Measurements from ENCODE around the gene P2RX1. TPM values are rescaled to one million over a fixed set of nuclear protein-coding genes. Genes with fewer than 3 reads are reported as not detected.

P2RX1 gene
- total and polyA plus RNA-seq, 2 of the 4 experiments (the other 2 are of a cell fraction), result not detected

DNA sequence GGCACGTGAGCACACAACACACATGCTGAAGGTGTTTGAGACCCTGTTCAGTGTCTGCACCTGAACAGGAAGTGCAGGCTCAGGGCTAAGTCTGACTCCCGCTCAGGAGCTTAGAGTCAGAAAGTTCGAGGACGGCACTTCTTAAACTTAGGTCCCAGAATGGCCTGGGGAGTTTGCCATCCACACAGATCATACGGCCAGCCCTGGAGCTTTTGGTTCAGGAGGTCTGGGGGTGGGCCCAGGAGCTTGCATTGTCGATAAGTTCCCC is 19.4 kb downstream of the P2RX1 start:
- dilution Hi-C loops (cut with HindIII; ENCODE audit: low sequenced_read_pairs, unreplicated experiment), result no loop called here
- CTCF ChIA-PET, result interaction anchor here (0.6 to 1.6 kb wide), 2 partner anchors 17 to 111 kb away, joined by 3 to 4 read pairs; no protein-coding TSS in a partner anchor
- in situ Hi-C loops (cut with MboI; ENCODE audit: low sequenced_read_pairs), result no loop called here

More for the DNA sequence above, 19.4 kb downstream of the P2RX1 start:
- Histone ChIP-seq H2AK5ac (ENCODE audit: low read depth, low read length) (no peak overlapping the region), H2AFZ (replicated peaks; ENCODE audit: low read length, poor library complexity) (peak overlapping the region; percentile 8), H3K4me1 (ENCODE audit: control insufficient read depth, insufficient read depth, low read length) (peaks cover 6% of the 10 kb centered on the region), H4K8ac (ENCODE audit: low read depth in 2 of 2, low read length in 2 of 2) (no peak overlapping the region), H3K9me3 (ENCODE audit: control insufficient read depth, insufficient read depth, low read length) (no peaks in the 10 kb centered on the region), H3K27me3 (ENCODE audit: control insufficient read depth, insufficient read depth, low read length) (peaks cover 2% of the 10 kb centered on the region; the same call in 1 of the 2 replicates), H3K14ac (replicated peaks; ENCODE audit: low read depth, low read length) (no peak overlapping the region), H2AK9ac (replicated peaks; ENCODE audit: low read depth, low read length, poor library complexity) (no peak overlapping the region), H3K23ac (ENCODE audit: low read depth, low read length) (no peak overlapping the region), H3K27ac (ENCODE audit: insufficient read depth, low read length) (no peak overlapping the region), H3K36me3 (ENCODE audit: control insufficient read depth, insufficient read depth, low read length) (no peaks in the 10 kb centered on the region), H3K9me1 (ENCODE audit: insufficient read depth, low read length) (peaks cover 17% of the 10 kb centered on the region; the same call in 1 of the 2 replicates), H2BK5ac (ENCODE audit: low read depth, low read length, poor library complexity, severe bottlenecking) (no peak overlapping the region), H2BK120ac (ENCODE audit: low read depth, low read length) (no peak overlapping the region), H3K4ac (ENCODE audit: low read depth, low read length) (no peak overlapping the region), H4K5ac (ENCODE audit: low read depth, low read length) (no peak overlapping the region), H2BK15ac (ENCODE audit: low read depth, low read length) (no peak overlapping the region), H4K20me1 (ENCODE audit: insufficient read depth, low read length) (peaks cover 3% of the 10 kb centered on the region; the same call in 1 of the 2 replicates), H3K79me1 (ENCODE audit: low read depth in 1 of 2, low read length in 2 of 2) (peaks cover 0 to 2% of the 10 kb centered on the region in 2 experiments; a peak in 1 of 4 replicates), H3K4me2 (ENCODE audit: low read depth, low read length) (no peak overlapping the region), H4K91ac (ENCODE audit: insufficient read depth, low read depth, low read length) (no peak overlapping the region), H3K4me3 (ENCODE audit: insufficient read depth, low read depth, low read length) (no peak overlapping the region), H3K56ac (ENCODE audit: extremely low read depth, insufficient read depth, low read length) (no peak overlapping the region), H3K18ac (ENCODE audit: low read depth, low read length) (no peak overlapping the region), H3K9ac (ENCODE audit: low read depth, low read length) (no peak overlapping the region), H2BK20ac (ENCODE audit: low read depth, low read length) (no peak overlapping the region)
- intact Hi-C loops (cut with micrococcal nuclease), result no loop called here
- BruUV-seq (replicated peaks), result no TSS peak
- TF ChIP-seq, protein P1, sequence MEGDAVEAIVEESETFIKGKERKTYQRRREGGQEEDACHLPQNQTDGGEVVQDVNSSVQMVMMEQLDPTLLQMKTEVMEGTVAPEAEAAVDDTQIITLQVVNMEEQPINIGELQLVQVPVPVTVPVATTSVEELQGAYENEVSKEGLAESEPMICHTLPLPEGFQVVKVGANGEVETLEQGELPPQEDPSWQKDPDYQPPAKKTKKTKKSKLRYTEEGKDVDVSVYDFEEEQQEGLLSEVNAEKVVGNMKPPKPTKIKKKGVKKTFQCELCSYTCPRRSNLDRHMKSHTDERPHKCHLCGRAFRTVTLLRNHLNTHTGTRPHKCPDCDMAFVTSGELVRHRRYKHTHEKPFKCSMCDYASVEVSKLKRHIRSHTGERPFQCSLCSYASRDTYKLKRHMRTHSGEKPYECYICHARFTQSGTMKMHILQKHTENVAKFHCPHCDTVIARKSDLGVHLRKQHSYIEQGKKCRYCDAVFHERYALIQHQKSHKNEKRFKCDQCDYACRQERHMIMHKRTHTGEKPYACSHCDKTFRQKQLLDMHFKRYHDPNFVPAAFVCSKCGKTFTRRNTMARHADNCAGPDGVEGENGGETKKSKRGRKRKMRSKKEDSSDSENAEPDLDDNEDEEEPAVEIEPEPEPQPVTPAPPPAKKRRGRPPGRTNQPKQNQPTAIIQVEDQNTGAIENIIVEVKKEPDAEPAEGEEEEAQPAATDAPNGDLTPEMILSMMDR (conservative IDR thresholded peaks at IDR 0.05; ENCODE audit: low read depth, low read length), result no peak
- TF ChIP-seq MAFK (IDR thresholded peaks at IDR 0.05; ENCODE audit: low read depth, low read length) (no peak), RCOR1 (IDR thresholded peaks at IDR 0.05; ENCODE audit: insufficient replicate concordance, low read length) (no peak)
- no peak for ATAC-seq (ENCODE audit: low read depth)
- POLR2A ChIA-PET (ENCODE audit: unreplicated experiment), result no interaction called here
- no peak for DNase-seq
- 96% methylated on average over 4 of the region's 6 CpGs; no CpG with 5 or more reads in 1 of the 2 experiments for WGBS, 2 experiments (ENCODE audit: extremely low coverage in 2 of 2, insufficient read length in 1 of 2)
